ENCODE data around the gene FLT1.

DNA sequence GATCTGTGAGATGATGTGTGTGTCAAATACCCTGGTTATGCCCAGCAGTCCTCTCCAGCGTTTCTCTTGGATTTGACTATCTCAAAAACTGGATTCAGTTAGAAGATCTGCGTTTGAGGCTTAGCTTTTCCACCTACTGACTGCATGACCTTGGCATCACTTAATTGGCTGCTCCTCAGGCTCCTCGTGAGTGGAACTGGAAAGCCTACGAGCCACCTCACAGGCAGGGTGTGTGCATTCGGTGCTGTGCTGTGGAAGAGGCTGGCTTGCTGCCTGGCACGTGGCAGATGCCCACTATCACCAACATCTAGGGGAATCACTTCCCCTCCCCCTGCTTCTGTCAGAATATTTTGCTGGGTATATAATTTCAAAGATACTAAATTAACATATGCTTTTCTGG, 25.6 kb downstream of the FLT1 start:
- TF ChIP-seq, protein P1, sequence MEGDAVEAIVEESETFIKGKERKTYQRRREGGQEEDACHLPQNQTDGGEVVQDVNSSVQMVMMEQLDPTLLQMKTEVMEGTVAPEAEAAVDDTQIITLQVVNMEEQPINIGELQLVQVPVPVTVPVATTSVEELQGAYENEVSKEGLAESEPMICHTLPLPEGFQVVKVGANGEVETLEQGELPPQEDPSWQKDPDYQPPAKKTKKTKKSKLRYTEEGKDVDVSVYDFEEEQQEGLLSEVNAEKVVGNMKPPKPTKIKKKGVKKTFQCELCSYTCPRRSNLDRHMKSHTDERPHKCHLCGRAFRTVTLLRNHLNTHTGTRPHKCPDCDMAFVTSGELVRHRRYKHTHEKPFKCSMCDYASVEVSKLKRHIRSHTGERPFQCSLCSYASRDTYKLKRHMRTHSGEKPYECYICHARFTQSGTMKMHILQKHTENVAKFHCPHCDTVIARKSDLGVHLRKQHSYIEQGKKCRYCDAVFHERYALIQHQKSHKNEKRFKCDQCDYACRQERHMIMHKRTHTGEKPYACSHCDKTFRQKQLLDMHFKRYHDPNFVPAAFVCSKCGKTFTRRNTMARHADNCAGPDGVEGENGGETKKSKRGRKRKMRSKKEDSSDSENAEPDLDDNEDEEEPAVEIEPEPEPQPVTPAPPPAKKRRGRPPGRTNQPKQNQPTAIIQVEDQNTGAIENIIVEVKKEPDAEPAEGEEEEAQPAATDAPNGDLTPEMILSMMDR (IDR thresholded peaks at IDR 0.05) = no peak
- no peak for TF ChIP-seq POLR2AphosphoS5 (IDR thresholded peaks at IDR 0.05)
- no peak for TF ChIP-seq POLR2A (IDR thresholded peaks at IDR 0.05; ENCODE audit: low read depth)
- TF ChIP-seq EP300 (IDR thresholded peaks at IDR 0.05) = no peak

All from esophagus muscularis mucosa (tissue), 4 donors.